BLaER1 treated with 17β-estradiol and CSF1 and Interleukin-3, amounts not matched to agents 10 nM and 100 nM (cell line): ENCODE measurements around the gene SH3PXD2B.
A peak's percentile ranks its signal among the peaks of the same experiment; 100 is the strongest.

Experiments
- H3K27ac ChIP-seq, 11 experiments: shearing (Covaris generic); formaldehyde crosslinking; 2 replicates each; pipeline ENCODE4 v1.8.1; 2022
- H3K27me3 ChIP-seq, 11 experiments: shearing (Covaris generic); formaldehyde crosslinking; 2 replicates each; pipeline ENCODE4 v1.8.1; 2022
- H3K36me3 ChIP-seq, 11 experiments: shearing (Covaris generic); formaldehyde crosslinking; 2 replicates each; pipeline ENCODE4 v1.8.1; 2022
- H3K4me1 ChIP-seq, 10 experiments: shearing (Covaris generic); formaldehyde crosslinking; 2 replicates each; pipeline ENCODE4 v1.8.1; 2022
- H3K4me2 ChIP-seq, 11 experiments: shearing (Covaris generic); formaldehyde crosslinking; 2 replicates each; pipeline ENCODE4 v1.8.1; 2022
- H3K4me3 ChIP-seq, 10 experiments: shearing (Covaris generic); formaldehyde crosslinking; 2 replicates each; pipeline ENCODE4 v1.8.1; 2022
- H3K9ac ChIP-seq, 11 experiments: shearing (Covaris generic); formaldehyde crosslinking; 2 replicates each; pipeline ENCODE4 v1.8.1; 2022
- H3K9me3 ChIP-seq, 11 experiments: shearing (Covaris generic); formaldehyde crosslinking; replicated peaks in 1 of 11; 2 replicates each; pipeline ENCODE4 v1.8.1; 2022
- H4K20me1 ChIP-seq, 11 experiments: shearing (Covaris generic); formaldehyde crosslinking; 2 replicates each; pipeline ENCODE4 v1.8.1; 2022
- Cebpa-rat ChIP-seq, 11 experiments: shearing (Covaris generic); IDR thresholded peaks; 2 replicates each; pipeline ENCODE4 v1.8.1; 2022

SH3PXD2B gene

GRCh38 chr5:172281346-172281745 is 173.0 kb downstream of the SH3PXD2B start:
- H3K9ac ChIP-seq, result peak overlapping the region; percentile 81 to 97 (median 95); a peak in 19 of 22 replicates
- no peak for TF ChIP-seq Cebpa-rat (IDR thresholded peaks at IDR 0.05)
- H3K27ac ChIP-seq, result peak overlapping the region in 1 of 11 experiments; percentile 92; a peak in 1 of 22 replicates
- peaks cover 0 to 20% (median 14%) of the 10 kb centered on the region in 11 experiments; a peak in 16 of 22 replicates for H3K9me3 ChIP-seq
- H3K4me1 ChIP-seq, result peaks cover 34 to 62% (median 49%) of the 10 kb centered on the region in 10 experiments
- H4K20me1 ChIP-seq, result peaks cover 18 to 69% (median 56%) of the 10 kb centered on the region in 11 experiments; a peak in 21 of 22 replicates
- peak overlapping the region; percentile 66 to 98 (median 92); a peak in 18 of 20 replicates for H3K4me3 ChIP-seq
- H3K4me2 ChIP-seq, result peak overlapping the region; percentile 82 to 96 (median 90)
- peaks cover 7 to 48% (median 36%) of the 10 kb centered on the region in 11 experiments for H3K36me3 ChIP-seq
- no peaks in the 10 kb centered on the region for H3K27me3 ChIP-seq

- peak overlapping the region in 7 of 10 experiments; percentile 66 to 98 (median 93); a peak in 11 of 20 replicates for H3K4me3 ChIP-seq
Measured at GRCh38 chr5:172280929-172281328, 173.4 kb downstream of the SH3PXD2B start.

GRCh38 chr5:172280317-172280716 is 174.0 kb downstream of the SH3PXD2B start:
- peaks cover 18 to 79% (median 66%) of the 10 kb centered on the region in 11 experiments; a peak in 21 of 22 replicates for H4K20me1 ChIP-seq
- no peak overlapping the region for H3K4me3 ChIP-seq
- peaks cover 7 to 53% (median 41%) of the 10 kb centered on the region in 11 experiments for H3K36me3 ChIP-seq
- H3K4me2 ChIP-seq, result peak overlapping the region in 7 of 11 experiments; percentile 20 to 96 (median 90); a peak in 10 of 22 replicates
- no peak overlapping the region for H3K27ac ChIP-seq
- peaks cover 35 to 64% (median 51%) of the 10 kb centered on the region in 10 experiments for H3K4me1 ChIP-seq
- H3K9ac ChIP-seq, result no peak overlapping the region; a peak in 1 of 22 replicates
- H3K9me3 ChIP-seq, result peaks cover 0 to 20% (median 14%) of the 10 kb centered on the region in 11 experiments; a peak in 16 of 22 replicates
- TF ChIP-seq Cebpa-rat (IDR thresholded peaks at IDR 0.05), result no peak
- H3K27me3 ChIP-seq, result no peaks in the 10 kb centered on the region

More at GRCh38 chr5:172280929-172281328, 173.4 kb downstream of the SH3PXD2B start:
- peaks cover 35 to 64% (median 51%) of the 10 kb centered on the region in 10 experiments for H3K4me1 ChIP-seq
- H3K36me3 ChIP-seq, result peaks cover 7 to 52% (median 41%) of the 10 kb centered on the region in 11 experiments
- H4K20me1 ChIP-seq, result peaks cover 18 to 73% (median 60%) of the 10 kb centered on the region in 11 experiments; a peak in 21 of 22 replicates
- H3K9me3 ChIP-seq, result peaks cover 0 to 20% (median 14%) of the 10 kb centered on the region in 11 experiments; a peak in 16 of 22 replicates
- H3K27ac ChIP-seq, result no peak overlapping the region
- peak overlapping the region; percentile 82 to 96 (median 90) for H3K4me2 ChIP-seq
- peak overlapping the region in 8 of 11 experiments; percentile 3 to 97 (median 96); a peak in 9 of 22 replicates for H3K9ac ChIP-seq
- no peaks in the 10 kb centered on the region for H3K27me3 ChIP-seq
- no peak for TF ChIP-seq Cebpa-rat (IDR thresholded peaks at IDR 0.05)

- H4K20me1 ChIP-seq, result peaks cover 36 to 98% (median 77%) of the 10 kb centered on the region in 11 experiments; a peak in 21 of 22 replicates
- H3K4me1 ChIP-seq, result peaks cover 35 to 77% (median 50%) of the 10 kb centered on the region in 10 experiments
- H3K9me3 ChIP-seq, result peaks cover 0 to 22% (median 18%) of the 10 kb centered on the region in 11 experiments; a peak in 17 of 22 replicates
- no peaks in the 10 kb centered on the region for H3K27me3 ChIP-seq
- H3K27ac ChIP-seq, result no peak overlapping the region
- no peak overlapping the region for H3K4me3 ChIP-seq
- peaks cover 7 to 62% (median 48%) of the 10 kb centered on the region in 11 experiments for H3K36me3 ChIP-seq
- no peak overlapping the region for H3K9ac ChIP-seq
- TF ChIP-seq Cebpa-rat (IDR thresholded peaks at IDR 0.05), result no peak
- H3K4me2 ChIP-seq, result peak overlapping the region in 1 of 11 experiments; percentile 70; a peak in 1 of 22 replicates
Measured at GRCh38 chr5:172278356-172278755, 176.0 kb downstream of the SH3PXD2B start.

GRCh38 chr5:172276214-172276613 is 178.1 kb downstream of the SH3PXD2B start:
- H3K4me2 ChIP-seq, result peak overlapping the region in 8 of 11 experiments; percentile 42 to 72 (median 57); a peak in 14 of 22 replicates

More at GRCh38 chr5:172276214-172276613, 178.1 kb downstream of the SH3PXD2B start:
- 0 out of 22 replicates have a peak overlapping the region, but pooled peaks of 1 of the 11 experiments have one; percentile 29 for H3K9ac ChIP-seq
- peak overlapping the region in 8 of 11 experiments; percentile 5 to 68 (median 25); a peak in 6 of 22 replicates for H3K27ac ChIP-seq
- peaks cover 0 to 22% (median 18%) of the 10 kb centered on the region in 11 experiments; a peak in 17 of 22 replicates for H3K9me3 ChIP-seq
- no peaks in the 10 kb centered on the region for H3K27me3 ChIP-seq
- H4K20me1 ChIP-seq, result peaks cover 34 to 98% (median 79%) of the 10 kb centered on the region in 11 experiments; a peak in 21 of 22 replicates
- peaks cover 38 to 90% (median 54%) of the 10 kb centered on the region in 10 experiments for H3K4me1 ChIP-seq
- no peak for TF ChIP-seq Cebpa-rat (IDR thresholded peaks at IDR 0.05)
- H3K36me3 ChIP-seq, result peaks cover 7 to 61% (median 49%) of the 10 kb centered on the region in 11 experiments
- no peak overlapping the region for H3K4me3 ChIP-seq
